ENCODE measurements around the gene ADAM33.

Gene ADAM33

GRCh38 chr20:3691306-3691705, 9.5 kb upstream of the ADAM33 start:
- in situ Hi-C loops (cut with MboI; ENCODE audit: low sequenced_read_pairs): no loop called here

- in situ Hi-C loops (cut with MboI; ENCODE audit: low sequenced_read_pairs): no loop called here
Observed at GRCh38 chr20:3690413-3690812, 8.6 kb upstream of the ADAM33 start.

- in situ Hi-C loops (cut with MboI; ENCODE audit: low sequenced_read_pairs): no loop called here
Observed at GRCh38 chr20:3689978-3690377, 8.2 kb upstream of the ADAM33 start.

- in situ Hi-C loops (cut with MboI; ENCODE audit: low sequenced_read_pairs): no loop called here
Observed at GRCh38 chr20:3687655-3688054, 5.8 kb upstream of the ADAM33 start.

DNA sequence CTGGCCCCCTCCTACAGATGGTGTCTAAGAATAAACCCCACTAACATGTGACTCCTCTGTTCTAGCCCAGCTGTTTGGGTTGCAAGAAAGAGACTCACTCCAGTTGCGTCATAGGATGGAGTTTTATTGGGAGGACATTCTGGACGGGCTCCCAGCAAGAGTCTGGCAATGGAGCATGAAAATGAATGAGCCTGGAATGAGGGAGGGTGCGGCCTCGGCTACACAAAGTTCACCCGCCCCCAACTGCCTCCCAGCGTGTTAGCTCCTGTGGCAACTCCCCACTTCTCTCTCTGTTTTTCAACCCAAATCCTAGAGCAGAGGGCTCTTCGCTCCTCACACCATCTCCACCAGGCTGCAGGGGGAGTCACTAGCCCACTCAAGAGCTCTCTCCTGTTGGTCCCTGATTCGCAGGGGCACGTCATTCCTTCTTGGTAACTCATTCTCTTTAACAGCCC, 5.1 kb upstream of the ADAM33 start:
- in situ Hi-C loops (cut with MboI; ENCODE audit: low sequenced_read_pairs): no loop called here

DNA sequence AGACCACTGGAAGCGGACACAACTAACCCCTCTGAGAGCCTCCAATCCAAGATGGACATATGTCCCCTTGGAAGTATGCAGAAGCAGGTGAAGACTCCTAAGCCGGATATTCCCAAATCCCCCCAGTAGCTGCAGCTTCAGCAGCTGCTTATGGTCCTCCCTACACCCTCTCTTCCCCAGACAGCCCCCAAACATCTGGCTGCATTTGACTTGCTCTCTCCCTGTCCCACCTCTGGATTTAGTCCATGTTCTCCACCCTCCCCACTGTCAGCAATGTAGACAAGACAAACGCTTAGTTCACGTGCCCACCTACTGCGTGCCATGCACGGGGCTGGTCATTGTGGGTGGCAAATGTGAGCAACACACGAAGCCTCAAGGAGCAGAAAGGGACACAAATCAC, 4.6 kb upstream of the ADAM33 start:
- in situ Hi-C loops (cut with MboI; ENCODE audit: low sequenced_read_pairs): no loop called here

GRCh38 chr20:3685341-3685740, 3.5 kb upstream of the ADAM33 start:
- in situ Hi-C loops (cut with MboI; ENCODE audit: low sequenced_read_pairs): no loop called here

- in situ Hi-C loops (cut with MboI; ENCODE audit: low sequenced_read_pairs): no loop called here
Observed at GRCh38 chr20:3681352-3681930, 369 bp downstream of the ADAM33 start.

- in situ Hi-C loops (cut with MboI; ENCODE audit: low sequenced_read_pairs): no loop called here
Observed at GRCh38 chr20:3680701-3681351, 984 bp downstream of the ADAM33 start.

DNA sequence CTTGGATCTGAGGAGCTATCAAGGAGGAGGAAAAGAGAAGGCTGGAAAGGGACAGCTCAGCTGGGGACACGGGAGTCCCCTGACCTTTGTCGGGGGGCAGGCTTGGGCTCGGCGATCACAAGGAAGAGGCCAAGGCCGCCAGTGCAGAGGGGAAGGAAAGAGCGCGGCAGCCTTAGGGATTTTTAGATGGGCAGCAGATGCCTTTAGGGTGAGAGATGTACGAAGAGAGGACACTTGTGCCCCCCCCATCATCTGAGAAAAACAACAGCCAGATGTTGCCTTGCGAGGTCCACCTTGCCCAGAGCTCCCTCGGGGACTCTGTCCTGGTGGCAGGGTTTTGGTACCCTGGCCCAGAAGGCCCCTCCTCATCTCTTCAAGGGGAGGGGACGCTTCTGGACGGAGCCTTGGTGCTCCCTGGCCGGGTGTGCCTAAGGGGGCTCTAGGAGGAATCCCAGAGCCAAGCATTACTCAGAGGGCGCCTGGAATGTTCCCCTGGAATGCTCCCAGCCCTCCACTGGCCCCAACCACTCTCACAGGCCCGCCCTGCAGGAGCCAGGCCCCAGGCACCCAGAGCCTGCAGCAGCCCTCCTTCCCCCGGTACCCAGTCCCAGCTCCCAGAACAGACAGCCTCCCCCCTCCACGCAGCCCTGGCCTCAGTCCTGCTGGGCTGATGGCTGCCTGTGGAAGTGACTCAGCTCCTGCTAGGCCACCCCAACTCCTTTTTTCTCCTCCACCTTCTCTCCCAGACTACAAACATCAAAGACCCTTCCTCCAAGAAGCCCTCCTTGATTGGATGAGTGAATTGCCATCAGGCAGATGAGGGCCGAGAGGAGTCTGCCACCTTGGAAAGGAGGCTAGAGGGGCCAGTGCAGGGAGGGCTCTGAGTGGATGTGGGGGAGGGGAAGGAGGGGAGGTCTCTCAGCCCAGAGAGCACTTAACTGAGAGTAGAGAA, 1.8 kb downstream of the ADAM33 start:
- in situ Hi-C loops (cut with MboI; ENCODE audit: low sequenced_read_pairs): no loop called here

GRCh38 chr20:3678856-3679720, 2.7 kb downstream of the ADAM33 start:
- in situ Hi-C loops (cut with MboI; ENCODE audit: low sequenced_read_pairs): no loop called here

DNA sequence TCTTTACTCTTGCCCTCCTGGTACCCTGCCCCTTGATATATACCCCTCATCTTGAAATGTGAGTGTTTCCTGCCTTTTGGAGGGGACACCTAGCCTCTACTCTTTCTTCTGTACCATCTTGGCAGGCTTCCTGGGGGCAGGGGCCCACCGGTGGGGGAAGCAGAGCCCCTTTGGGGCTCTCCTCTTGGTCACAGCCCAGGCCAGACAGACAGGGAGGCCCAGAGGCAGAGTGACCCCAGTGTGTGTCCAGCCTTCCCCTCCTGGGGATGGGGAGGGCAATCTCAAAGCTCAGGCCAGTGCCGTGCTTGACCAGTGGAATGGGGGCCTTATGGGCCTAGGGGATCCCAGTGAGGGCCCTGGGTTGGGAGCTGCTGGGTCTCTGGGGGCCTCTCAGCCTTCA, 3.6 kb downstream of the ADAM33 start:
- in situ Hi-C loops (cut with MboI; ENCODE audit: low sequenced_read_pairs): no loop called here

DNA sequence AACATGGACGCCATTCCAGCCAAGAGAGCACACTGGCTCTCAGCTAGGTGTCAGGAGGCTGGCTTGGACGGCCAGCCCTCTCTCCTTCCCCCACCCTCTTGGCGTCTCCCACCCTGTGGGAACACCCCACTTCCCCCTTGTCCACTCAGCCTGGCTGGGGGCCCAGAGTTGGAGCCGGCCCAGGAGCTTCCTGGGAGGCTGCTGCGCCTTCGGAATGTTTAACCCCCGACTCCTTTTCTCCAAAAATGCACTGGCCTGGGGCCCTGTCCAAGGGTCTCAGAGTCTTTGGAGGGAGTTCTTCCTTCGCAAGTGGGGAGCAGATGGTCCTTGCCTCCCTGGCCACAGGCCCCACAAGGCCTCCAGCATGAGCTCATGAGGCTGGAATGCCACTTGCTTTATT, 4.1 kb downstream of the ADAM33 start:
- in situ Hi-C loops (cut with MboI; ENCODE audit: low sequenced_read_pairs): no loop called here

GRCh38 chr20:3674995-3675900, 6.6 kb downstream of the ADAM33 start:
- in situ Hi-C loops (cut with MboI; ENCODE audit: low sequenced_read_pairs): no loop called here

GRCh38 chr20:3674447-3674846, 7.4 kb downstream of the ADAM33 start:
- in situ Hi-C loops (cut with MboI; ENCODE audit: low sequenced_read_pairs): no loop called here

DNA sequence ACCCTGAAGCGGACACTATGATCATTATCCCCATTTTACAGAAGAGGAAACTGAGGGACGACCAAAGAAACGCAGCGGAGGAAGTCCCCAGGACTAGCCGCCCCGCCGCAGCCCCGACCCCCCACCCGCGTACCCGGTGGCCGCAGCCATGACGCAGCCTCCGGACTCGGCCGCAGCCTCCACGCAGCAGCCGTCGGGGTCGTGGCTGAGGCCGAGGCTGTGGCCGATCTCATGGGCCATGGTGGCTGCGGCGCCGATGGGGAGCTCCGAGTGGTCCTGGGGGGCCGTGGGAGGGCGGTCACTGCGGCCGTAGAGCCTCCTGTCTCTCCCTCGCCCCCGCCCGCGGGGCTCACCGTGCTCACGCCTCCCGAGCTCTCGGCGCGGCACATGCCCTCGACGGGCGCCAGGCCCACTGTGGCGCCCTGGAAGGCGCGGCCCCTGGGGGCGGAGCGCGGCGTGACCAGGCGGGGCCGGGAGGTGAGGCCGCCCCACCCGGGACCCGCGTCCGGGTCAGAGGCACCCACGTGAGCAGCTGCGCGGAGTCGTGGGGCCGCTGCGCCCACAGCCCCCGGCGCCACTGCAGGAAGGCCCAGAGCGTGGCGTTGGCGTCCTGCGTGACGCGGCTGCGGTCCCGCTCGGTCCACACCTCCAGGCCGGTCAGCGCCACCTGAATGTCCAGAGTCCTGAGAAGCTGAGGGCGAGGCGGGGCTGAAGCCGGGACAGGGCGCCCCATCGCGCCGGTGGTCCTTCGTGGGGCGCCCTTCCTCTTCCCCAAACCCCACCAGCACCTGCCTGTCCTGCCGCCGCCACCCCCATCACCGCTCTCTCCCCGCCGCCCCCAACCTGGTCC, 8.4 kb downstream of the ADAM33 start:
- in situ Hi-C loops (cut with MboI; ENCODE audit: low sequenced_read_pairs): no loop called here

DNA sequence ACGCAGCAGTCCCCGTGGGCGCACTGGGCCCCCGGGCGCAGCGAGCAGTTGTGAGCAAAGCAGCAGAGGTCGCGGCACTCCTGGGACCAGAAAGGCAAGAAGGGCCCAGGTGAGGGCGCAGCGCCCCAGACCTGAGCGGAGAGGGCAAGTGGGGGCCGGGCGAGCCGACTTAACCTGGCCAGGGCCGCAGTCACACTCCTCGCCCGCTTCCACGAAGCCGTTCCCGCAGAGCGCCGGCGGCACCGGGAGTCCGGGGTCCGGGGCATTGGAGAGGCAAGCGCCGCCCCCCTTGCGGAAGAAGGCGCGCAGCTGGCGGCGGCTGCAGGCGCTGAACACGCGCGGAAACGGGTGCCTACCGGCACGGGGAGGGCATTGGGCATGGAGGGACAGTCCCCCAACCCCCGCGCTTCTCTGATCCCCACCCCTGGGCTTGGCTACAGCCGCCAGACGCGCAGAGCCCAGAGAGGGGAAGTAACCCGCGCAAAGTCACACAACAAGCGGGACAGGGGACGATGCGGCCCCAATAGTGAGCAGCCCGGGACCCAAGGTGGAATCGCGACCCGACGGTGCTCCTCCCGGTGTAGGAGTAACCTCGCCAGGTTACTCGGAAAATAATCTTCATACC, 9.2 kb downstream of the ADAM33 start:
- in situ Hi-C loops (cut with MboI; ENCODE audit: low sequenced_read_pairs): no loop called here

DNA sequence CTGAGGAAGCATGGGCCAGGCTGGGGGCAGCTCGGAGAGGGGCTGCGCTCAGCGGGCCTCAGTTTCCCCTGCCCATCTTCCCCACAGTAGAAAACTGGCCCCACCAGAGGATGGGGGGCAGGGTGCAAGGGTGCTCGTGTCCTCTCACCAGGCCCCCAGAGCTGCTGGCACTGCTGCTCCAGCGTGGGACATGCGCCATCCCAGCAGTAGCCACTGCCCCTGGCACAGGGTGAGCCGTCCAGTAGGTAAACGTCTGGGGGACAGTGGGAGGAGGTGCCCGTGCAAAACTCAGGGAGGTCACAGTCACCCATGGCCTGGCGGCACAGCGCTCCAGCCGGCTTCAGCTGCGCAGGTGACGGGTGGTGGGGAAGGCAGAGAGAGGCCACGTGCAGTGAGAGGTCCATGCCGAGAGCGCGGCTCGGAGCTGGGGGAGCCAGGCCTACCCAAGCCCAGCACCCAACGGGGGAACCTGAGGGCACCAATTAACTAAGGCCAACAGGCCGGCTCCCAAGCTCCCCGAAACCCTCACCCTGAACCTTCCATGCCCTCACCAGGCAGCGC, 9.7 kb downstream of the ADAM33 start:
- in situ Hi-C loops (cut with MboI; ENCODE audit: low sequenced_read_pairs): no loop called here

Measured in HL-60/S4 treated with retinoic acid at 250 ng/mL for 4 days and 3 days (cell line).